Left lung (tissue), 10 donors: ENCODE data around the gene DNAJC6. TPM values are rescaled to one million over a fixed set of nuclear protein-coding genes. Genes with fewer than 3 reads are reported as not detected.

ENCODE experiments used
- ATAC-seq: fragments of 200-7000 bp; cut with Tn5 transposase; one replicate; pipeline ENCODE4 v1.9.1; 2020; ENCODE audit warnings: moderate library complexity
- DNase-seq, 4 donors: peaks; one replicate each; pipeline ENCODE4 v3.0.0-alpha.2; 2013 to 2020
- H3K27ac ChIP-seq, 2 donors: fragments of 200-600 bp; sonication (generic) in 1 of 2; one replicate each; pipeline versions ENCODE4 v1.5.0 to v1.8.0; 2020 to 2021
- H3K27me3 ChIP-seq, 2 donors: fragments of 200-600 bp; sonication (generic) in 1 of 2; one replicate each; pipeline versions ENCODE4 v1.5.0 to v1.8.0; 2020 to 2021
- H3K36me3 ChIP-seq, 2 donors: fragments of 200-600 bp; sonication (generic) in 1 of 2; one replicate each; pipeline versions ENCODE4 v1.5.0 to v1.8.0; 2020 to 2021
- H3K4me1 ChIP-seq, 2 donors: fragments of 200-600 bp; one replicate each; pipeline ENCODE4 v1.8.0; 2021
- H3K4me3 ChIP-seq, 2 donors: fragments of 200-600 bp; sonication (generic) in 1 of 2; one replicate each; pipeline versions ENCODE4 v1.5.0 to v1.8.0; 2020 to 2021; ENCODE audit warnings: mild to moderate bottlenecking in 1 of 2
- H3K9me3 ChIP-seq, 2 donors: fragments of 200-600 bp; sonication (generic) in 1 of 2; one replicate each; pipeline versions ENCODE4 v1.5.0 to v1.8.0; 2020 to 2021
- intact Hi-C, 2 donors: fragments of 100-400 bp; cut with DNase I; formaldehyde crosslinking; loops; one replicate each; pipeline versions ENCODE4 v1.11.2 to v1.14.2; 2022
- polyA plus RNA-seq, 6 donors: library from polyadenylated mRNA; unstranded; fragments of 120-200 nt; gene quantifications; one replicate each; pipeline ENCODE4 v1.2.1, GENCODE V29; 2013; ENCODE audit not compliant: insufficient read length in 6 of 6
- total RNA-seq, 2 donors: library from RNA; stranded (reverse); fragmentation: NEBNext Ultra II Directional; extraction: Animal tissue kit (Norgen Biotek cat#: 25700); gene quantifications; one replicate each; pipeline ENCODE4 v1.2.1, GENCODE V29; 2021
- TF ChIP-seq, protein P1 (sequence below), 2 donors: fragments of 200-600 bp; sonication (generic) in 1 of 2; IDR thresholded peaks; one replicate each; pipeline versions ENCODE4 v1.5.0 to v1.8.0; 2021; ENCODE audit warnings: antibody characterized with exemption in 2 of 2
- donor health status: DM: no; HTN: yes; CAD: no.
- donor health status: DM: no; HTN: no; CAD: no.

DNAJC6 gene
- total and polyA plus RNA-seq, 8 donors, result 2.3 to 4.6 (median 2.8) TPM

DNA sequence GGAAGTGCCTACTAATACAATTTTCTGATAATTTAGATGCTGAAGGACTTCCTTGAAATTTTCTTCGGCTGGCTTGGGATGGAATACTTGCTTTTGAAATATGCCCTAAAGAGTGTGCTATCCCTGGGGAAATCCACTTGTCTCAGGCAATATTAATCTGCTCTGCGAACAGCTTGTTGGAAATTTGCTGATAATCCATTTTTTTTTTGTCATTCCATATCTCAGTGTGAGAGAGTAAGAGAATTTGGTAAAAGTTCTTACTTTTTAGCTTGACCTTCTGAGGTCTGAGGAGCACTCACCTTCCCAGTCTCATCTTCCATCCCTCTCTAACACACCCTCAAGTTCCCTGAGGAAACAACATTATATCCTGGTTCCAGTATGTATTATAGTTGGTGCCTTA lies 36.8 kb downstream of the DNAJC6 start:
- Histone ChIP-seq H3K27me3 (no peaks in the 10 kb centered on the region), H3K4me1 (no peaks in the 10 kb centered on the region), H3K27ac (no peak overlapping the region), H3K4me3 (no peak overlapping the region), H3K9me3 (no peaks in the 10 kb centered on the region), H3K36me3 (no peaks in the 10 kb centered on the region)
- TF ChIP-seq, protein P1, sequence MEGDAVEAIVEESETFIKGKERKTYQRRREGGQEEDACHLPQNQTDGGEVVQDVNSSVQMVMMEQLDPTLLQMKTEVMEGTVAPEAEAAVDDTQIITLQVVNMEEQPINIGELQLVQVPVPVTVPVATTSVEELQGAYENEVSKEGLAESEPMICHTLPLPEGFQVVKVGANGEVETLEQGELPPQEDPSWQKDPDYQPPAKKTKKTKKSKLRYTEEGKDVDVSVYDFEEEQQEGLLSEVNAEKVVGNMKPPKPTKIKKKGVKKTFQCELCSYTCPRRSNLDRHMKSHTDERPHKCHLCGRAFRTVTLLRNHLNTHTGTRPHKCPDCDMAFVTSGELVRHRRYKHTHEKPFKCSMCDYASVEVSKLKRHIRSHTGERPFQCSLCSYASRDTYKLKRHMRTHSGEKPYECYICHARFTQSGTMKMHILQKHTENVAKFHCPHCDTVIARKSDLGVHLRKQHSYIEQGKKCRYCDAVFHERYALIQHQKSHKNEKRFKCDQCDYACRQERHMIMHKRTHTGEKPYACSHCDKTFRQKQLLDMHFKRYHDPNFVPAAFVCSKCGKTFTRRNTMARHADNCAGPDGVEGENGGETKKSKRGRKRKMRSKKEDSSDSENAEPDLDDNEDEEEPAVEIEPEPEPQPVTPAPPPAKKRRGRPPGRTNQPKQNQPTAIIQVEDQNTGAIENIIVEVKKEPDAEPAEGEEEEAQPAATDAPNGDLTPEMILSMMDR (IDR thresholded peaks at IDR 0.05), result no peak
- no peak for DNase-seq
- no peak for ATAC-seq
- intact Hi-C loops, result no loop called here

GRCh38 chr1:65355031-65355712 lies 45.8 kb downstream of the DNAJC6 start:
- intact Hi-C loops, result no loop called here
- TF ChIP-seq, protein P1 (IDR thresholded peaks at IDR 0.05), result no peak
- Histone ChIP-seq H3K4me1 (no peaks in the 10 kb centered on the region), H3K9me3 (no peaks in the 10 kb centered on the region), H3K36me3 (no peaks in the 10 kb centered on the region), H3K27me3 (no peaks in the 10 kb centered on the region), H3K27ac (no peak overlapping the region), H3K4me3 (no peak overlapping the region)
- no peak for DNase-seq
- no peak for ATAC-seq

DNA sequence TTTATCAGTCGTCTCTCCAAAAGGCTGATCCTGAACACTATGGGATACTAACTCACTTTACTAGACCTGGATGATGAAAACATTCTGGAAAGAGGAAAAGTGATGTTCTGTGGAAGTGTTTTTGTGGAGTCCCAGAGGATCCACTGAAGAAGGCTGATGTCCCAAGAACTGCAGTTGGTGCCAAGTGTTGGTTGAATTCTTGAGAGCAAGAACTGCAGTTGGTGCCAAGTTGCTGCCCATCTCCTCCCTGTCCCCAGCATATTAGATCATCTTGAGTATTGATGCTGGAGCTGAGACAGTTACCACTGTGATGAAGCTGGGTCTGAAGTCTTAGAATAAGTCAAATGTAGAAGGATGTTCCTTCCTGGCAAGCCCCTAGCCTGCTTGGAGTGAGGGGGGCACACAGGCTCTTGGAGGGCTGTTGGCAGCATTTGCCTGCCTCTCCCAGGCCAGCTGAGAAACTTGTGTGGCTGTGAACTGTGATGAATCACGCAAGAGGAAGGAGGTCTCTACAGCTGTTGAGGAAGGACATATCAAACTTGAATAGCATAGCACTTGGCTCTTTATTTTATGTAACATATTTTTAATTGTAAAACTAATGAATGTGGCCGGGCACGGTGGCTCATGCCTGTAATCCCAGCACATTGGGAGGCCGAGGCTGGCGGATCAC lies 48.1 kb downstream of the DNAJC6 start:
- intact Hi-C loops, result no loop called here
- ATAC-seq (no peak), DNase-seq (no peak)
- H3K4me1 ChIP-seq, result no peaks in the 10 kb centered on the region
- H3K27me3 ChIP-seq, result no peaks in the 10 kb centered on the region
- no peaks in the 10 kb centered on the region for H3K9me3 ChIP-seq
- no peak overlapping the region for H3K27ac ChIP-seq
- TF ChIP-seq, protein P1 (IDR thresholded peaks at IDR 0.05), result no peak
- no peak overlapping the region for H3K4me3 ChIP-seq
- no peaks in the 10 kb centered on the region for H3K36me3 ChIP-seq

GRCh38 chr1:65359888-65360287 lies 50.5 kb downstream of the DNAJC6 start:
- Histone ChIP-seq H3K27ac (no peak overlapping the region), H3K9me3 (no peaks in the 10 kb centered on the region), H3K4me3 (no peak overlapping the region), H3K4me1 (no peaks in the 10 kb centered on the region), H3K27me3 (no peaks in the 10 kb centered on the region), H3K36me3 (no peaks in the 10 kb centered on the region)
- intact Hi-C loops, result no loop called here
- ATAC-seq (no peak), DNase-seq (no peak)
- TF ChIP-seq, protein P1 (IDR thresholded peaks at IDR 0.05), result no peak

- TF ChIP-seq, protein P1 (IDR thresholded peaks at IDR 0.05), result no peak
- no peaks in the 10 kb centered on the region for H3K9me3 ChIP-seq
- intact Hi-C loops, result no loop called here
These were observed 51.3 kb downstream of the DNAJC6 start for GRCh38 chr1:65360648-65361047.

More at GRCh38 chr1:65360648-65361047, 51.3 kb downstream of the DNAJC6 start:
- Histone ChIP-seq H3K4me3 (no peak overlapping the region), H3K27me3 (no peaks in the 10 kb centered on the region), H3K36me3 (no peaks in the 10 kb centered on the region), H3K4me1 (no peaks in the 10 kb centered on the region), H3K27ac (no peak overlapping the region)
- ATAC-seq (no peak), DNase-seq (no peak)
